ENCODE measurements around the gene ZNF778. TPM values are rescaled to one million over a fixed set of nuclear protein-coding genes. Genes with fewer than 3 reads are reported as not detected.

The ZNF778 gene
- total and polyA plus RNA-seq, 2 of the 13 experiments (the other 11 are each of a cell fraction or from before 2014, with no cell fraction given) = 3.8 to 7.2 TPM

GRCh38 chr16:89176147-89176690 is 41.3 kb upstream of the ZNF778 start:
- no peak for ATAC-seq
- no peak overlapping the region for H2AFZ ChIP-seq (ENCODE audit: low read length)
- H3K4me2 ChIP-seq (ENCODE audit: low read depth, low read length) = no peak overlapping the region
- H3K4me1 ChIP-seq (ENCODE audit: insufficient read depth, low read length) = peaks cover 47% of the 10 kb centered on the region
- H3K27me3 ChIP-seq (ENCODE audit: control insufficient read depth in 1 of 2, insufficient read depth in 2 of 2, low read length in 2 of 2) = peaks cover 74 to 91% of the 10 kb centered on the region in 2 experiments
- ChIA-PET POLR2A (no interaction called here), CTCF (ENCODE audit: low intra/inter-chr PET ratio, low total read pairs) (no interaction called here)
- BruUV-seq (replicated peaks) = no TSS peak
- WGBS (ENCODE audit: low lambda C conversion rate) = 21% methylated on average over 21 of the region's 27 CpGs
- intact Hi-C loops (cut with micrococcal nuclease; ENCODE audit: unreplicated experiment) (no loop called here), in situ Hi-C loops (cut with HindIII; ENCODE audit: extremely low pct_ligation_motif_present, low pct_unique_long_range_greater_than_20kb) (no loop called here)
- H3K4me3 ChIP-seq (replicated peaks in 1 of 3; ENCODE audit: insufficient read depth in 1 of 3, low read depth in 2 of 3, low read length in 3 of 3) = no peak overlapping the region
- H4K20me1 ChIP-seq (ENCODE audit: insufficient read depth, low read length) = peaks cover 7% of the 10 kb centered on the region
- H3K9me3 ChIP-seq (ENCODE audit: low read length) = no peaks in the 10 kb centered on the region
- no peak for FAIRE-seq
- no peaks in the 10 kb centered on the region for H3K36me3 ChIP-seq (replicated peaks in 1 of 2; ENCODE audit: control insufficient read depth in 1 of 2, insufficient read depth in 2 of 2, low read length in 2 of 2)
- no peaks in the 10 kb centered on the region for H3K79me2 ChIP-seq (ENCODE audit: insufficient read depth, low read length)
- DNase-seq (ENCODE audit: low spot score) = no peak
- H3K9ac ChIP-seq (ENCODE audit: insufficient read depth, low read depth, low read length) = no peak overlapping the region
- no peak overlapping the region for H3K27ac ChIP-seq (ENCODE audit: extremely low read length, insufficient read depth, low read length)
- TF ChIP-seq, protein P1, sequence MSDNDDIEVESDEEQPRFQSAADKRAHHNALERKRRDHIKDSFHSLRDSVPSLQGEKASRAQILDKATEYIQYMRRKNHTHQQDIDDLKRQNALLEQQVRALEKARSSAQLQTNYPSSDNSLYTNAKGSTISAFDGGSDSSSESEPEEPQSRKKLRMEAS (IDR thresholded peaks at IDR 0.05) = no peak
- TF ChIP-seq, protein P2, sequence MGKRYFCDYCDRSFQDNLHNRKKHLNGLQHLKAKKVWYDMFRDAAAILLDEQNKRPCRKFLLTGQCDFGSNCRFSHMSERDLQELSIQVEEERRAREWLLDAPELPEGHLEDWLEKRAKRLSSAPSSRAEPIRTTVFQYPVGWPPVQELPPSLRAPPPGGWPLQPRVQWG (CRISPR knock-in tag; IDR thresholded peaks at IDR 0.05; ENCODE audit: borderline replicate concordance, low read depth) = no peak
- TF ChIP-seq ARHGAP35 (CRISPR knock-in tag; IDR thresholded peaks at IDR 0.05; ENCODE audit: borderline replicate concordance) (no peak), NR1H2 (CRISPR knock-in tag; IDR thresholded peaks at IDR 0.05; ENCODE audit: borderline replicate concordance, low read depth) (no peak), ZNF792 (CRISPR knock-in tag; IDR thresholded peaks at IDR 0.05) (no peak), BRD4 (CRISPR knock-in tag; IDR thresholded peaks at IDR 0.05) (0 out of 2 replicates have a peak, but pooled peaks have one; percentile 45), ZNF503 (CRISPR knock-in tag; IDR thresholded peaks at IDR 0.05) (no peak), KDM4B (CRISPR knock-in tag; IDR thresholded peaks at IDR 0.05) (no peak), ZFYVE20 (CRISPR knock-in tag; IDR thresholded peaks at IDR 0.05; ENCODE audit: borderline replicate concordance, low read depth) (no peak), RBFOX2 (IDR thresholded peaks at IDR 0.05; ENCODE audit: low read depth, low read length) (no peak), ZNF83 (CRISPR knock-in tag; IDR thresholded peaks at IDR 0.05; ENCODE audit: borderline replicate concordance) (0 out of 2 replicates have a peak, but pooled peaks have one; percentile 7), ZNF230 (CRISPR knock-in tag; IDR thresholded peaks at IDR 0.05) (no peak), PCBP1 (IDR thresholded peaks at IDR 0.05; ENCODE audit: borderline replicate concordance, low read depth, low read length) (0 out of 2 replicates have a peak, but pooled peaks have one; percentile 13), ATF7-NPFF (CRISPR knock-in tag; IDR thresholded peaks at IDR 0.05; ENCODE audit: low read depth) (no peak)
- TF ChIP-seq, protein P3, sequence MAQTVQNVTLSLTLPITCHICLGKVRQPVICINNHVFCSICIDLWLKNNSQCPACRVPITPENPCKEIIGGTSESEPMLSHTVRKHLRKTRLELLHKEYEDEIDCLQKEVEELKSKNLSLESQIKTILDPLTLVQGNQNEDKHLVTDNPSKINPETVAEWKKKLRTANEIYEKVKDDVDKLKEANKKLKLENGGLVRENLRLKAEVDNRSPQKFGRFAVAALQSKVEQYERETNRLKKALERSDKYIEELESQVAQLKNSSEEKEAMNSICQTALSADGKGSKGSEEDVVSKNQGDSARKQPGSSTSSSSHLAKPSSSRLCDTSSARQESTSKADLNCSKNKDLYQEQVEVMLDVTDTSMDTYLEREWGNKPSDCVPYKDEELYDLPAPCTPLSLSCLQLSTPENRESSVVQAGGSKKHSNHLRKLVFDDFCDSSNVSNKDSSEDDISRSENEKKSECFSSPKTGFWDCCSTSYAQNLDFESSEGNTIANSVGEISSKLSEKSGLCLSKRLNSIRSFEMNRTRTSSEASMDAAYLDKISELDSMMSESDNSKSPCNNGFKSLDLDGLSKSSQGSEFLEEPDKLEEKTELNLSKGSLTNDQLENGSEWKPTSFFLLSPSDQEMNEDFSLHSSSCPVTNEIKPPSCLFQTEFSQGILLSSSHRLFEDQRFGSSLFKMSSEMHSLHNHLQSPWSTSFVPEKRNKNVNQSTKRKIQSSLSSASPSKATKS (CRISPR knock-in tag; IDR thresholded peaks at IDR 0.05) = no peak
- TF ChIP-seq, protein P4, sequence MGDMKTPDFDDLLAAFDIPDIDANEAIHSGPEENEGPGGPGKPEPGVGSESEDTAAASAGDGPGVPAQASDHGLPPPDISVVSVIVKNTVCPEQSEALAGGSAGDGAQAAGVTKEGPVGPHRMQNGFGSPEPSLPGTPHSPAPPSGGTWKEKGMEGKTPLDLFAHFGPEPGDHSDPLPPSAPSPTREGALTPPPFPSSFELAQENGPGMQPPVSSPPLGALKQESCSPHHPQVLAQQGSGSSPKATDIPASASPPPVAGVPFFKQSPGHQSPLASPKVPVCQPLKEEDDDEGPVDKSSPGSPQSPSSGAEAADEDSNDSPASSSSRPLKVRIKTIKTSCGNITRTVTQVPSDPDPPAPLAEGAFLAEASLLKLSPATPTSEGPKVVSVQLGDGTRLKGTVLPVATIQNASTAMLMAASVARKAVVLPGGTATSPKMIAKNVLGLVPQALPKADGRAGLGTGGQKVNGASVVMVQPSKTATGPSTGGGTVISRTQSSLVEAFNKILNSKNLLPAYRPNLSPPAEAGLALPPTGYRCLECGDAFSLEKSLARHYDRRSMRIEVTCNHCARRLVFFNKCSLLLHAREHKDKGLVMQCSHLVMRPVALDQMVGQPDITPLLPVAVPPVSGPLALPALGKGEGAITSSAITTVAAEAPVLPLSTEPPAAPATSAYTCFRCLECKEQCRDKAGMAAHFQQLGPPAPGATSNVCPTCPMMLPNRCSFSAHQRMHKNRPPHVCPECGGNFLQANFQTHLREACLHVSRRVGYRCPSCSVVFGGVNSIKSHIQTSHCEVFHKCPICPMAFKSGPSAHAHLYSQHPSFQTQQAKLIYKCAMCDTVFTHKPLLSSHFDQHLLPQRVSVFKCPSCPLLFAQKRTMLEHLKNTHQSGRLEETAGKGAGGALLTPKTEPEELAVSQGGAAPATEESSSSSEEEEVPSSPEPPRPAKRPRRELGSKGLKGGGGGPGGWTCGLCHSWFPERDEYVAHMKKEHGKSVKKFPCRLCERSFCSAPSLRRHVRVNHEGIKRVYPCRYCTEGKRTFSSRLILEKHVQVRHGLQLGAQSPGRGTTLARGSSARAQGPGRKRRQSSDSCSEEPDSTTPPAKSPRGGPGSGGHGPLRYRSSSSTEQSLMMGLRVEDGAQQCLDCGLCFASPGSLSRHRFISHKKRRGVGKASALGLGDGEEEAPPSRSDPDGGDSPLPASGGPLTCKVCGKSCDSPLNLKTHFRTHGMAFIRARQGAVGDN (CRISPR knock-in tag; IDR thresholded peaks at IDR 0.05) = peak; percentile 10; the same call in 1 of the 2 replicates

All from HepG2 (cell line).